OCI-LY1 (cell line): ENCODE results near the gene MARK4.

Experiments
- EZH2 ChIP-seq: fragments of 200-600 bp; sonication (generic), shearing (Covaris generic); IDR thresholded peaks from 2 replicates; pipeline ENCODE4 v1.8.0; 2017; ENCODE audit warnings: borderline replicate concordance, mixed run types, mild to moderate bottlenecking, antibody characterized with exemption, low read length, moderate library complexity, mixed read lengths
- TF ChIP-seq, protein P1 (sequence below): fragments of 200-600 bp; sonication (generic), shearing (Covaris generic); IDR thresholded peaks from 2 replicates; pipeline ENCODE4 v1.5.1; 2017; ENCODE audit warnings: mild to moderate bottlenecking, antibody characterized with exemption, low read length, moderate library complexity, mixed read lengths

DNA sequence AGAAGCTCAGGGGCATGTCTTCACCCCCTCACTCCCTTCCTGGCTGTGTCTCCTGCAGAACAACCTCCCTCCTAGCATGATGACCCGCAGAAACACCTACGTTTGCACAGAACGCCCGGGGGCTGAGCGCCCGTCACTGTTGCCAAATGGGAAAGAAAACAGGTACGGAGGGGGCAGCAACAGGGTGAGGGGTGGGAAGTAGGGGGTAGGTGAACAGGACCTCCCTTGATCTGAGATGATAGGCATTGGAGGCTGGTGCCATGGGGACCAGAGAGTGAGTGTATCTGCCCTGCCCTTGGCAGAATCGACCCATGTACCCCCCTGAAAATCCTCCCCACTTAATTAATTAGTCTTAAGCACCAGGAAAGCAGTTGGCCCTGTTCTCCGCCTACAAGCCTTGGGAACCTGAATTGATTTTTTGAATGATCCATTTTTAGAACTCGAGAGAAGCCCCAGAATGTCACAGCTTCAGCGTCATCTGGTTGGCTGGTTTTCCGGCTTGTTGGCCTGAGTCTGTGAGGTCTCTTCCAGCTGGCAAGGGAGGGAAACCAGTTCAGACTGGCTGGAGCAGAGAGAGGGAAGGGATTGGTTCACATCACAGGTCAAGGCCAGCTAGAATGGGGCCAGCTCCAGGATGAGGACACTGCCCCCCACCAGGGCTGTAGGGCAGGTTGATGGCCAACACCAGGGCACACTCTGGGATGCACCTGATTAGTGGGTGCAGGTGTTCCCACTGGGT lies 43.4 kb downstream of the MARK4 start:
- TF ChIP-seq EZH2: no peak
- TF ChIP-seq, protein P1, sequence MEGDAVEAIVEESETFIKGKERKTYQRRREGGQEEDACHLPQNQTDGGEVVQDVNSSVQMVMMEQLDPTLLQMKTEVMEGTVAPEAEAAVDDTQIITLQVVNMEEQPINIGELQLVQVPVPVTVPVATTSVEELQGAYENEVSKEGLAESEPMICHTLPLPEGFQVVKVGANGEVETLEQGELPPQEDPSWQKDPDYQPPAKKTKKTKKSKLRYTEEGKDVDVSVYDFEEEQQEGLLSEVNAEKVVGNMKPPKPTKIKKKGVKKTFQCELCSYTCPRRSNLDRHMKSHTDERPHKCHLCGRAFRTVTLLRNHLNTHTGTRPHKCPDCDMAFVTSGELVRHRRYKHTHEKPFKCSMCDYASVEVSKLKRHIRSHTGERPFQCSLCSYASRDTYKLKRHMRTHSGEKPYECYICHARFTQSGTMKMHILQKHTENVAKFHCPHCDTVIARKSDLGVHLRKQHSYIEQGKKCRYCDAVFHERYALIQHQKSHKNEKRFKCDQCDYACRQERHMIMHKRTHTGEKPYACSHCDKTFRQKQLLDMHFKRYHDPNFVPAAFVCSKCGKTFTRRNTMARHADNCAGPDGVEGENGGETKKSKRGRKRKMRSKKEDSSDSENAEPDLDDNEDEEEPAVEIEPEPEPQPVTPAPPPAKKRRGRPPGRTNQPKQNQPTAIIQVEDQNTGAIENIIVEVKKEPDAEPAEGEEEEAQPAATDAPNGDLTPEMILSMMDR: no peak
